ENCODE data around the gene MBD6. TPM values are rescaled to one million over a fixed set of nuclear protein-coding genes. Genes with fewer than 3 reads are reported as not detected.

MBD6 gene
- total RNA-seq, 2 donors from 2014 or later = 78.8 to 83.1 TPM

DNA sequence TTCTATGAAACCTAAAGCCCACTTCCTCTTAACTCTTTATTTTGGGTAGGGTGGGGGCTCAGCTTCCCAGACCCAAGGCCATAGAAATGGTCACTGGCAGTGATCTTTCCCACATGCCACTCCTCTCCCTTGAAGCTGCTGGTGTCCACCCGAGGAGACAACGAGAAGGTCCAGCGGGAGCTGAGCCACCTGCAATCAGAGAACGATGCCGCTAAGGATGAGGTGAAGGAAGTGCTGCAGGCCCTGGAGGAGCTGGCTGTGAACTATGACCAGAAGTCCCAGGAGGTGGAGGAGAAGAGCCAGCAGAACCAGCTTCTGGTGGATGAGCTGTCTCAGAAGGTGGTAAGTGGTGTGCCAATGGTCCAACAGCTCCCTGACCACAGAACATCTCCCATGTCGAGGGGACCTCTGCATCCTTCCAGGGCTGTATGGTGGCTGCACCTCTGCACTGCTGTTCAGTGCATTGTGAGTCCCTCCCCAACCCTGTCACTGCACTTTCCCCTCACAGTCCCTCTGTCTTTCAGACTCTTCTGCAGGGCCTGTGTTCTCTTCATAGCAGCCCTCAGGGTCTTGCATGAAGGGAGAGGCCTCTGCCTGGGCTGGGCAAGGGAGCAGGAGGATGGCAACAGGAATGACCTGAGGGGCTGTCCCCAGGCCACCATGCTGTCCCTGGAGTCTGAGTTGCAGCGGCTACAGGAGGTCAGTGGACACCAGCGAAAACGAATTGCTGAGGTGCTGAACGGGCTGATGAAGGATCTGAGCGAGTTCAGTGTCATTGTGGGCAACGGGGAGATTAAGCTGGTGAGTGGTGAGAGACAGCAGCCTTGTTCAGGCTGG, 49.5 kb downstream of the MBD6 start:
- no peaks in the 10 kb centered on the region for H3K27me3 Mint-ChIP-seq
- no peaks in the 10 kb centered on the region for H3K9me3 Mint-ChIP-seq
- H3K27ac Mint-ChIP-seq = no peak overlapping the region
- no peak for ATAC-seq (replicated peaks)
- H3K4me1 Mint-ChIP-seq = no peaks in the 10 kb centered on the region
- no peak overlapping the region for H3K4me3 Mint-ChIP-seq
- H3K36me3 Mint-ChIP-seq (ENCODE audit: low read depth) = no peaks in the 10 kb centered on the region

DNA sequence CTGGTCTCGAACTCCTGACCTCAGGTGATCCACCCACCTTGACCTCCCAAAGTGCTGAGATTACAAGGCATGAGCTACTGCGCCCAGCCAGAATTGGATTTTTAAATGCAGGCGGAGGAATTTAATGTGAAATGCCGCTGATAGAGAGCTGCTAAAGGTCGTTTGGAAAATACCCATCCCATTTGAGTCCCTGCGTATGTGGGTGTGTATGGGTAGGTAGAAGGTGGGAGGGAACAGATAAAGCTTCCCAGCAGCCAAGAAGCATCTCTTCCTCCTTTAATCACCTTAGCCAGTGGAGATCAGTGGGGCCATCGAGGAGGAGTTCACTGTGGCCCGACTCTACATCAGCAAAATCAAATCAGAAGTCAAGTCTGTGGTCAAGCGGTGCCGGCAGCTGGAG, 52.2 kb downstream of the MBD6 start:
- no peak overlapping the region for H3K4me3 Mint-ChIP-seq
- H3K4me1 Mint-ChIP-seq = no peaks in the 10 kb centered on the region
- H3K27ac Mint-ChIP-seq = no peak overlapping the region
- no peak for ATAC-seq (replicated peaks)
- H3K27me3 Mint-ChIP-seq = no peaks in the 10 kb centered on the region
- H3K9me3 Mint-ChIP-seq = no peaks in the 10 kb centered on the region
- no peaks in the 10 kb centered on the region for H3K36me3 Mint-ChIP-seq (ENCODE audit: low read depth)

DNA sequence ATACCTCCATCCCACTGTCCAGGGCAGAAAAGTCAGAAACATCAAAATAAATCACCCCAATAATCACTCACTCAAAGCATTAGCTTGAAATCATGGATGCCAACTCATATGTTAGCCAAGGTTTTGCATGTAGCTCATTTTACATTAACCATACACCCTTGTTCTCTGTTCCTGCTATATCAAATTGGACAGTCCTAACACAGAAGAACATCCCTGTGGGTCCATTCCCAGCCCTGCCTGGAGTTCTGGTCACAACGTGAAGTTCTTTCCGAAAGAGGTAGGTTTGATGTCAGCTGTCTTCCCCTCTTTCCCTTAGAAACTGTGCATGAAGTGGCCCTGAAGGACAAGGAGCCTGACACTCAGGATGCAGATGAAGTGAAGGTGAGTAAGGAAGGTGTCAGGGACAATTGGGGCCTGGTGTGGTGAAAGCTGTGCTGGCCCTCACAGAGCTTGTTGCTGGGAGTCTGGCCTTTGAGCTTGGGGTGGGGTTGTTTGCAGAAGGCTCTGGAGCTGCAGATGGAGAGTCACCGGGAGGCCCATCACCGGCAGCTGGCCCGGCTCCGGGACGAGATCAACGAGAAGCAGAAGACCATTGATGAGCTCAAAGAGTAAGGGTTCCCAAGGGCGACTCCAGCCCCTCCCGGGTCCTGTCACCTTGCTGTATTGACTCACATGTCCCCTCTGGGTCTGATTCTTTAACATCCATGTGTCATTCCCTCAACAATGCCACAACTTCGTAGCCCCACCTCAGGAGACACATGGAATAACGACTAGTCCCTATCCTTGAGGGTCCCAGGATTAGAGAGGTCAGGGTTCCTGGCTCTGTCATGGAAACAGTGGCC, 53.4 kb downstream of the MBD6 start:
- H3K36me3 Mint-ChIP-seq (ENCODE audit: low read depth) = no peaks in the 10 kb centered on the region
- no peaks in the 10 kb centered on the region for H3K4me1 Mint-ChIP-seq
- H3K27ac Mint-ChIP-seq = no peak overlapping the region
- no peak for ATAC-seq (replicated peaks)
- H3K4me3 Mint-ChIP-seq = no peak overlapping the region
- no peaks in the 10 kb centered on the region for H3K9me3 Mint-ChIP-seq
- H3K27me3 Mint-ChIP-seq = no peaks in the 10 kb centered on the region

DNA sequence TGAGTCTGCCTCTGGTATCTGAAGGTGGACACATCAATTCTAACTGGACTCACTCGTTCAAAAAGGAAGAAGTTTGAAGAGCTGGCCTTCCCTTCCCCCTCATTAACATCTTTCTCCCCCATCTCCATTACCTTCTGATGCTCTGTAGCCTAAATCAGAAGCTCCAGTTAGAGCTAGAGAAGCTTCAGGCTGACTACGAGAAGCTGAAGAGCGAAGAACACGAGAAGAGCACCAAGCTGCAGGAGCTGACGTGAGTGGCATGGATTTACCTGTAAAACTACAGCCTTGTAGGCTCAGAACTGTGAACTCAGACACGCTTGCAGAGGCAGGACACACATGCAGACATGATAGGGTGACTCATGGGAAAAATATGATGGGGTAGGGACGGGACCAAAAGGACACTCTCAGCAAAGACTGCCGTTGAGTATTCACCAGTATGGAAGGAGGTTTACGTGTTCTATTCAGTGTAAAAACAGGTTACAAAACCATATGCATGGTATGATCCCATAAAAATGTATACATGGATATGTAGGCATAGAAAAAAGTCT, 54.1 kb downstream of the MBD6 start:
- H3K36me3 Mint-ChIP-seq (ENCODE audit: low read depth) = no peaks in the 10 kb centered on the region
- ATAC-seq (replicated peaks) = no peak
- H3K9me3 Mint-ChIP-seq = no peaks in the 10 kb centered on the region
- H3K4me3 Mint-ChIP-seq = no peak overlapping the region
- no peak overlapping the region for H3K27ac Mint-ChIP-seq
- H3K4me1 Mint-ChIP-seq = no peaks in the 10 kb centered on the region
- no peaks in the 10 kb centered on the region for H3K27me3 Mint-ChIP-seq

DNA sequence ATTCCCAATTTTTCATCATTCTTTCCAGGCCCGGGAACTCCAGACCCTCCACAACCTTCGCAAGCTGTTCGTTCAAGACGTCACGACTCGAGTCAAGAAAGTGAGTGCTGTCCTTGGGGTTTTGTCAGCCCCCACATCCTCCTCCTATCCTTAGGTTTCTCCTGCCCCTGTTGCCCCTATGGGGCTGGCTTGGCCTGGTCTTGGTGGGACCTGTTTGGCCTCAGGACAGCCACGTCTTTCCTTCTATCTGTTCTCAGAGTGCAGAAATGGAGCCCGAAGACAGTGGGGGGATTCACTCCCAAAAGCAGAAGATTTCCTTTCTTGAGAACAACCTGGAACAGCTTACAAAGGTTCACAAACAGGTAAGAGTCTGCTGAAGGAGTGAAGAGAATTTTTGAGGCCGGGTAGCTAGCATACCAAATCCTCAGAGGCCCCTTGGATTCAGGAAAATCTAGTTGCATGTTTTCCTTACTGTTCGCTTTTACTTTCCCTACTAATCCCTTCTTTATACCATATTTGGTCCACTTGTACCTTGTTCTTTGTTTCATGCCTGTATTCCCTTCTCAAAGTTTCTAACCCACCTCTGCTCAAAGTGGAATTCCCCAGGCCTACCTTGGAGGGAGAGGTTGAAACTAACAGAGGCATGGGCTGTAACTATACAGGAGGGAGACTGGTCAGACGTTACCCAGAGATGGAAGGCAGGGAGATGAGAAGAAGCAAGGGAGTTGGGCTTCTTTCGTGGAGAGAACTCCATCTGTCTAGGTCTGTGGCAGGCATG, 55.5 kb downstream of the MBD6 start:
- peaks cover 2% of the 10 kb centered on the region for H3K4me1 Mint-ChIP-seq
- no peak for ATAC-seq (replicated peaks)
- H3K27me3 Mint-ChIP-seq = peaks cover 2% of the 10 kb centered on the region
- no peaks in the 10 kb centered on the region for H3K9me3 Mint-ChIP-seq
- H3K27ac Mint-ChIP-seq = no peak overlapping the region
- H3K4me3 Mint-ChIP-seq = no peak overlapping the region
- H3K36me3 Mint-ChIP-seq (ENCODE audit: low read depth) = no peaks in the 10 kb centered on the region

DNA sequence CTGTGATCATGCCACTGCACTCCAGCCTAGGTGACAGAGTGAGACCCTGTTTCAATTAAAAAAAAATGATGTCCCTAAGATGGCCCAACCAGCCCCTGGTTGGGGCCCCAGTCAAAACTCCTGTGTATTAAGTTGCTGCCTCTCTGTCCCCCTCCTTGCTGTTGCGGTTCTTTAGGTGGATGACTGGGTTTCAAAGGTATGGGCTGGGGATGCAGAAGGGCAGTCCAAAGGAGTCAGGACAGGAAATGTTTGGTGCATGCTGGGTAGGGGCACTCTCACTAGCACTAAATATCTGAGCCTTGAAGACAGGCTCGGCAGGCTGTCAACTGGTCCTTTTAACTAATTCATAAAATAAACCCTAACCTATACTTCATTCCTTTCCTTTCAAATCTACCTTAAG, 56.4 kb downstream of the MBD6 start:
- H3K27ac Mint-ChIP-seq = no peak overlapping the region
- H3K4me1 Mint-ChIP-seq = peaks cover 6% of the 10 kb centered on the region
- no peak for ATAC-seq (replicated peaks)
- H3K4me3 Mint-ChIP-seq = no peak overlapping the region
- peaks cover 4% of the 10 kb centered on the region for H3K27me3 Mint-ChIP-seq
- no peaks in the 10 kb centered on the region for H3K9me3 Mint-ChIP-seq
- H3K36me3 Mint-ChIP-seq (ENCODE audit: low read depth) = no peaks in the 10 kb centered on the region

Other genes with a start within 250 kb of the MBD6 start
- 10 to 100 TPM; 36.6 to 54.6 TPM for gene R3HDM2, start 91.8 kb upstream of the MBD6 start, total RNA-seq
- not detected for gene INHBC, start 88.0 kb upstream of the MBD6 start, total RNA-seq
- not detected for gene INHBE, start 67.5 kb upstream of the MBD6 start, total RNA-seq
- gene GLI1, start 63.0 kb upstream of the MBD6 start, total RNA-seq = 1 to 10 TPM in 1 of 2 donors, under 1 TPM in 1; 0.48 to 1.4 TPM
- 100 to 1,000 TPM; 131 to 225 TPM for gene ARHGAP9, start 43.0 kb upstream of the MBD6 start, total RNA-seq
- gene MARS1, start 34.8 kb upstream of the MBD6 start, total RNA-seq = 100 to 1,000 TPM; 130 to 243 TPM
- 10 to 100 TPM; 14.2 to 25.3 TPM for gene DDIT3, start 2.3 kb upstream of the MBD6 start, total RNA-seq
- gene DCTN2, start 24.4 kb downstream of the MBD6 start, total RNA-seq = 10 to 100 TPM; 78.5 to 96.4 TPM
- 1 to 10 TPM; 2.0 to 3.0 TPM for gene KIF5A, start 27.2 kb downstream of the MBD6 start, total RNA-seq
- 10 to 100 TPM; 16.0 to 23.0 TPM for gene PIP4K2C, start 68.4 kb downstream of the MBD6 start, total RNA-seq
- gene DTX3, start 82.0 kb downstream of the MBD6 start, total RNA-seq = 10 to 100 TPM; 16.7 to 19.5 TPM
- 1 to 10 TPM; 1.5 to 1.6 TPM for gene ARHGEF25, start 88.6 kb downstream of the MBD6 start, total RNA-seq
- 1 to 10 TPM; 1.5 to 3.7 TPM for gene B4GALNT1, start 110.4 kb downstream of the MBD6 start, total RNA-seq
- gene OS9, start 171.3 kb downstream of the MBD6 start, total RNA-seq = 100 to 1,000 TPM; 107 to 114 TPM
- gene AGAP2, start 215.9 kb downstream of the MBD6 start, total RNA-seq = 10 to 100 TPM; 34.9 to 52.0 TPM
- gene TSPAN31, start 222.2 kb downstream of the MBD6 start, total RNA-seq = 10 to 100 TPM; 10.7 to 18.7 TPM
- 100 to 1,000 TPM; 132 to 242 TPM for gene CDK4, start 229.5 kb downstream of the MBD6 start, total RNA-seq
- 10 to 100 TPM; 22.5 to 26.9 TPM for gene MARCHF9, start 232.3 kb downstream of the MBD6 start, total RNA-seq
- 10 to 100 TPM; 14.4 to 14.7 TPM for gene CYP27B1, start 244.3 kb downstream of the MBD6 start, total RNA-seq
- gene METTL1, start 249.3 kb downstream of the MBD6 start, total RNA-seq = 10 to 100 TPM; 19.0 to 39.5 TPM
- gene EEF1AKMT3, start 249.8 kb downstream of the MBD6 start, total RNA-seq = 10 to 100 TPM in 1 of 2 donors, 1 to 10 TPM in 1; 5.4 to 11.5 TPM